ENCODE results near the gene GPATCH8. TPM values are rescaled to one million over a fixed set of nuclear protein-coding genes. Genes with fewer than 3 reads are reported as not detected.

The GPATCH8 gene
- total and polyA plus RNA-seq, 10 of the 15 experiments (the other 5 are each of a cell fraction or from before 2014, with no cell fraction given): 11.7 to 45.1 (median 21.3) TPM

DNA sequence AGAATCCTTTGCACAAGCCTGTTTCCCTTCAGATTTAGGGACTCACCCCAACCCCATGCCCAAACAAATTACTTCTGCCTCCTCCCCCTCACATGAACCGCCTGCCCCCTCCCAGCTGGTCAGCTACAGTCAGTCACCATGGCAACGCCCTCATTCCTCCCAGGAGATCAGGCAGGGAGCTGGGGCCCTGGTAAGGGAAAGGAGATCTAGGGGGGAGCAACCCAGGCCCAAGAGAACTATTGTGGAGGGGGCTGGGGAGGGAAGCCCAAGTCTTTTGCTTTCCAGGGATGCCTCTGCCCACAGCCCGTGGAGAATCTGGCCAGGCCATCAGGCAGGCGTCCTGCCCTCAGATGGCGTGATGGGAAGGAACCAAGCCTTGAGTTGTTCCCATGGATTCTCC is 142.4 kb downstream of the GPATCH8 start:
- no peak overlapping the region for H3K27ac ChIP-seq (ENCODE audit: control insufficient read depth, insufficient read depth)

DNA sequence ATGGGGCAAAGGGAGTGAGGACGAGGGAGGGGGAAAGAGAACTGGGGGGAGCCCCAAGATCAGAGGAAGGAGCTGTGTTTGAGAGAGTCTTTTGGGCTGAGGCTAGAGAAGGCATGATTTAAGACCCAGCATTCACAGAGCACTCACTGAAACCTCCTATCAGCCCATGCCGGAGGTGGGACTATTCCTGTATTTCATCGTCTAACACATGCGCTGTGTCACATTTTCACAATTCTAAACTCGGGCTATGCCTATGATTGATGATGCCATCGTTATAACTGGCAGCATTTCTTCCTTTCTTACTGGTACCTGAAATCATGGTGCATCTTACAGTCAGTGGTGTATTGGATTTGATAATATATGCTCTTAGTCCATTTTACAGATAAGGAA is 143.1 kb downstream of the GPATCH8 start:
- Histone ChIP-seq H3K36me3 (ENCODE audit: control insufficient read depth in 2 of 2, insufficient read depth in 2 of 2, low read length in 1 of 2) (no peaks in the 10 kb centered on the region), H2AFZ (ENCODE audit: control insufficient read depth, low read depth, low read length) (no peak overlapping the region), H3K79me2 (ENCODE audit: control insufficient read depth, insufficient read depth, low read length) (no peaks in the 10 kb centered on the region), H3K4me2 (ENCODE audit: control insufficient read depth, insufficient read depth) (no peak overlapping the region), H3K4me3 (no peak overlapping the region), H3K27me3 (replicated peaks in 1 of 2; ENCODE audit: control insufficient read depth in 2 of 2, insufficient read depth in 2 of 2, low read length in 1 of 2) (peaks cover 0 to 2% of the 10 kb centered on the region in 2 experiments; a peak in 2 of 4 replicates), H3K27ac (ENCODE audit: control insufficient read depth, insufficient read depth) (no peak overlapping the region), H3K4me1 (ENCODE audit: control insufficient read depth, insufficient read depth, low read length) (no peaks in the 10 kb centered on the region), H3K9me3 (replicated peaks; ENCODE audit: control insufficient read depth, insufficient read depth, low read length) (no peaks in the 10 kb centered on the region), H4K20me1 (ENCODE audit: control insufficient read depth, insufficient read depth) (no peaks in the 10 kb centered on the region), H3K9ac (ENCODE audit: control insufficient read depth, insufficient read depth, low read length) (no peak overlapping the region)
- TF ChIP-seq ZZZ3 (IDR thresholded peaks at IDR 0.05; ENCODE audit: control insufficient read depth, insufficient read length, low read depth): no peak
- no peak for TF ChIP-seq RAD21 (IDR thresholded peaks at IDR 0.05; ENCODE audit: insufficient read depth, low read depth, low read length)
- no peak for TF ChIP-seq FOXM1 (IDR thresholded peaks at IDR 0.05; ENCODE audit: low read depth, low read length)
- no peak for TF ChIP-seq CHD4 (IDR thresholded peaks at IDR 0.05)
- no peak for TF ChIP-seq SPI1 (IDR thresholded peaks at IDR 0.05; ENCODE audit: borderline replicate concordance, insufficient read depth, low read depth, low read length)
- TF ChIP-seq EGR1 (IDR thresholded peaks at IDR 0.05; ENCODE audit: borderline replicate concordance in 1 of 2, low read depth in 2 of 2, low read length in 2 of 2): no peak
- no peak for TF ChIP-seq SREBF2 (IDR thresholded peaks at IDR 0.05; ENCODE audit: low read length)
- TF ChIP-seq, protein P1, sequence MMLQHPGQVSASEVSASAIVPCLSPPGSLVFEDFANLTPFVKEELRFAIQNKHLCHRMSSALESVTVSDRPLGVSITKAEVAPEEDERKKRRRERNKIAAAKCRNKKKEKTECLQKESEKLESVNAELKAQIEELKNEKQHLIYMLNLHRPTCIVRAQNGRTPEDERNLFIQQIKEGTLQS (IDR thresholded peaks at IDR 0.05; ENCODE audit: borderline replicate concordance, extremely low read depth, low read depth, low read length): no peak
- TF ChIP-seq ZNF217 (IDR thresholded peaks at IDR 0.05): no peak
- no peak for TF ChIP-seq CHD2 (IDR thresholded peaks at IDR 0.05; ENCODE audit: borderline replicate concordance, low read depth, low read length)
- no peak for TF ChIP-seq ZNF207 (IDR thresholded peaks at IDR 0.05; ENCODE audit: borderline replicate concordance)
- TF ChIP-seq, protein P2, sequence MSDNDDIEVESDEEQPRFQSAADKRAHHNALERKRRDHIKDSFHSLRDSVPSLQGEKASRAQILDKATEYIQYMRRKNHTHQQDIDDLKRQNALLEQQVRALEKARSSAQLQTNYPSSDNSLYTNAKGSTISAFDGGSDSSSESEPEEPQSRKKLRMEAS (IDR thresholded peaks at IDR 0.05; ENCODE audit: low read depth, low read length): no peak
- TF ChIP-seq STAT1 (conservative IDR thresholded peaks at IDR 0.05): no peak
- TF ChIP-seq CBX5 (IDR thresholded peaks at IDR 0.05; ENCODE audit: low read depth): no peak
- no peak for TF ChIP-seq CREM (IDR thresholded peaks at IDR 0.05; ENCODE audit: low read depth)
- WGBS (ENCODE audit: insufficient coverage, insufficient replicate concordance, low lambda C conversion rate, missing lambda C conversion rate): 25% methylated on average over 6 of the region's 6 CpGs
- intact Hi-C loops (cut with micrococcal nuclease; ENCODE audit: unreplicated experiment): no loop called here
- in situ Hi-C loops (cut with MboI): no loop called here
- ATAC-seq (no peak), DNase-seq (ENCODE audit: low read depth, low spot score) (no peak), FAIRE-seq (no peak)
- CTCF ChIA-PET: interaction anchor here (0.6 to 1.3 kb wide), 4 partner anchors 10 to 249 kb away, joined by 3 to 4 read pairs (median 3); no protein-coding TSS in a partner anchor
- RAD21 ChIA-PET (ENCODE audit: unreplicated experiment): interaction anchor here (0.5 kb wide), 1 partner anchor 196 kb away, joined by 3 read pairs; no protein-coding TSS in a partner anchor
- SMC1A ChIA-PET (ENCODE audit: uncharacterized antibody, unreplicated experiment): interaction anchor here (0.8 kb wide), 1 partner anchor 154 kb away, joined by 3 read pairs; no protein-coding TSS in a partner anchor
- BruUV-seq (replicated peaks): no TSS peak
- POLR2A ChIA-PET: no interaction called here

More for the DNA sequence above, 142.4 kb downstream of the GPATCH8 start:
- DNase-seq (ENCODE audit: low read depth, low spot score): no peak
- Histone ChIP-seq H4K20me1 (ENCODE audit: control insufficient read depth, insufficient read depth) (no peaks in the 10 kb centered on the region), H3K4me3 (no peak overlapping the region), H3K9ac (ENCODE audit: control insufficient read depth, insufficient read depth, low read length) (no peak overlapping the region), H3K27me3 (replicated peaks in 1 of 2; ENCODE audit: control insufficient read depth in 2 of 2, insufficient read depth in 2 of 2, low read length in 1 of 2) (peaks cover 0 to 2% of the 10 kb centered on the region in 2 experiments; a peak in 2 of 4 replicates), H3K9me3 (replicated peaks; ENCODE audit: control insufficient read depth, insufficient read depth, low read length) (no peaks in the 10 kb centered on the region), H3K36me3 (ENCODE audit: control insufficient read depth in 2 of 2, insufficient read depth in 2 of 2, low read length in 1 of 2) (no peaks in the 10 kb centered on the region), H2AFZ (ENCODE audit: control insufficient read depth, low read depth, low read length) (no peak overlapping the region), H3K79me2 (ENCODE audit: control insufficient read depth, insufficient read depth, low read length) (no peaks in the 10 kb centered on the region), H3K4me1 (ENCODE audit: control insufficient read depth, insufficient read depth, low read length) (no peaks in the 10 kb centered on the region), H3K4me2 (ENCODE audit: control insufficient read depth, insufficient read depth) (no peak overlapping the region)
- no TSS peak for BruUV-seq (replicated peaks)
- no peak for FAIRE-seq
- RAD21 ChIA-PET (ENCODE audit: unreplicated experiment): no interaction called here
- 8% methylated on average over 5 of the region's 5 CpGs for WGBS (ENCODE audit: insufficient coverage, insufficient replicate concordance, low lambda C conversion rate, missing lambda C conversion rate)
- in situ Hi-C loops (cut with MboI): no loop called here
- intact Hi-C loops (cut with micrococcal nuclease; ENCODE audit: unreplicated experiment): no loop called here
- TF ChIP-seq EGR1 (IDR thresholded peaks at IDR 0.05; ENCODE audit: borderline replicate concordance in 1 of 2, low read depth in 2 of 2, low read length in 2 of 2): no peak
- TF ChIP-seq BMI1 (IDR thresholded peaks at IDR 0.05; ENCODE audit: borderline replicate concordance): peak; percentile 23; the same call in 1 of the 2 replicates
- CTCF ChIA-PET: interaction anchor here (1.3 kb wide), 1 partner anchor 10 kb away, joined by 3 read pairs; no protein-coding TSS in a partner anchor
- no peak for ATAC-seq
- POLR2A ChIA-PET: interaction anchor here (0.6 kb wide), 1 partner anchor 250 kb away, joined by 4 read pairs; no protein-coding TSS in a partner anchor
- SMC1A ChIA-PET (ENCODE audit: uncharacterized antibody, unreplicated experiment): interaction anchor here (0.8 kb wide), 1 partner anchor 154 kb away, joined by 3 read pairs; no protein-coding TSS in a partner anchor

All from GM12878 (cell line).